Bronchial epithelial cell (primary cell): Measurements from ENCODE around the gene FCF1. TPM values are rescaled to one million over a fixed set of nuclear protein-coding genes. Genes with fewer than 3 reads are reported as not detected.

Experiments used
- DNase-seq: peaks from one replicate; pipeline ENCODE4 v3.0.0-alpha.2; 2010; ENCODE audit warnings: low read depth
- FAIRE-seq: peaks from 2 replicates; lab custom pipeline; 2011; peaks lifted over from hg19 to GRCh38; lab: Jason Lieb, UNC
- H3K27me3 ChIP-seq: 2 replicates; pipeline ENCODE4 v1.5.1; 2011; ENCODE audit warnings: low read length; ENCODE audit not compliant: control insufficient read depth, insufficient read depth
- H3K36me3 ChIP-seq: 2 replicates; pipeline ENCODE4 v1.5.1; 2011; ENCODE audit warnings: low read length; ENCODE audit not compliant: control insufficient read depth, insufficient read depth
- H3K4me3 ChIP-seq: 2 replicates; pipeline ENCODE4 v1.5.1; 2011; ENCODE audit warnings: mild to moderate bottlenecking, low read depth, low read length, control low read depth
- CTCF ChIP-seq: IDR thresholded peaks from 2 replicates; pipeline ENCODE4 v1.5.1; 2011; ENCODE audit warnings: mild to moderate bottlenecking, moderate library complexity, low read length, control low read depth, inconsistent platforms; ENCODE audit not compliant: insufficient read depth, severe bottlenecking
- total RNA-seq: library from RNA; depleted of rRNA; stranded (reverse); fragments of >200 nt; gene quantifications from 2 replicates; pipeline ENCODE4 v1.2.1, GENCODE V29; 2014

FCF1 gene
- total RNA-seq, 1 donor from 2014 or later: 39.0 TPM

DNA sequence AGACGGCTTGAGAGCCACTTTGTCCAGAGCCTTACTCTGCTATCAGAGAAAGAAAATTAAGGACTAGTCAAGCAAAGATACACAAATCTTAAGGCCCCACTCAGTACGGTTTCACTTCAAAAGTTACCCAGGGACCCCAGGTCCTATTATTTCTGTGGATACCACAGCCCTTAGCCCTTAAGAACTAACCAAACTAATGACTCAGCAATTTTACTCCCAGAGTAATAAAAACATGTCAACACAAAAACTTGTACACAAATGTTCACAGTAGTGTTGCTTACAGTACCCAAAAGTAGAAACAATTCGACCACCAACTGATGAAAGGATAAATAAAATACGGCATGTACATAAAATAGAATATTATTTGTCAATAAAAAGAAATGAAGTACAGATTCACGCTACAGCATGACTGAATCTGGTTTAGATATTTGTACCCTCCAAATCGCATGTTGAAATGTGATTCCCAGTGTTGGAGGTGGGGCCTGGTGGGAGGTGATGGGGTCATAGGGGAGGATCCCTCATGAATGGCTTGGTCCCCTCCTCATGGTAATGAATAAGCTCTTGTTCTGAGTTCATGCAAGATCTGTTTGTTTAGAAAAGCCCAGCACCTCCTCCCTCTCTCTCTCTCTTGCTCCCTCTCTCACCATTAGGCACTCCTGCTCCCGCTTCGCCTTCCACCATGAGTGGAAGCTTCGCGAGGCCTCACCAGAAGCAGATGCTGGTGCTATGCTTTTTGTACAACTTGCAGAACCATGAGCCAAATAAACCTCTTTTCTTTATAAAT, 30.6 kb upstream of the FCF1 start:
- FAIRE-seq: no peak
- Histone ChIP-seq H3K4me3 (no peak overlapping the region), H3K36me3 (peaks cover 5% of the 10 kb centered on the region), H3K27me3 (no peaks in the 10 kb centered on the region)
- TF ChIP-seq CTCF: no peak
- DNase-seq: no peak

GRCh38 chr14:74683406-74683805, 29.5 kb upstream of the FCF1 start:
- H3K27me3 ChIP-seq: no peaks in the 10 kb centered on the region
- FAIRE-seq: no peak
- no peak for TF ChIP-seq CTCF
- no peak overlapping the region for H3K4me3 ChIP-seq
- no peak for DNase-seq
- H3K36me3 ChIP-seq: peaks cover 5% of the 10 kb centered on the region

DNA sequence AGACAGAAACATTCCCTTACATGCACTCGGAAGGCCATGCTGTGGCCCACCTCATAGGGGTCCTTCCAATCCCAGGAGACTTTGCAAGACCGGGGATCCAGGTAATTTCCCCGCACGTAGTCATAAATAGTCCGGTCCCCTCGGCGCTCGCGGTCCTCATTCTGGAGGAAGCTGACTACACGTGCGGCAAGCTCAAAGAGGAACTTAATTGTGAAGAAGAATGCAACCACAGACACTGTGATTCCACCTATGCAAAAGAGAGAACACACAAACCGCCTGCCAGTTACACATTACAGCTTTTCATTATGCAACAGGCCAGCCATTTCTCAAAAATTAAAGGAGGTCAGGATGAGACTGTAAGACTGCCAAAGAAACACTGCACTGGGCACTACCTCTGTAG, 28.5 kb upstream of the FCF1 start:
- FAIRE-seq (no peak), DNase-seq (no peak)
- H3K36me3 ChIP-seq: peaks cover 5% of the 10 kb centered on the region
- H3K27me3 ChIP-seq: no peaks in the 10 kb centered on the region
- no peak for TF ChIP-seq CTCF
- H3K4me3 ChIP-seq: no peak overlapping the region

- FAIRE-seq (no peak), DNase-seq (no peak)
- Histone ChIP-seq H3K27me3 (no peaks in the 10 kb centered on the region), H3K36me3 (peaks cover 6% of the 10 kb centered on the region), H3K4me3 (no peak overlapping the region)
- TF ChIP-seq CTCF: no peak
Measured at GRCh38 chr14:74685056-74685455, 27.9 kb upstream of the FCF1 start.

- DNase-seq (peak; percentile 15), FAIRE-seq (no peak)
- TF ChIP-seq CTCF: no peak
- Histone ChIP-seq H3K27me3 (no peaks in the 10 kb centered on the region), H3K4me3 (no peak overlapping the region), H3K36me3 (peaks cover 6% of the 10 kb centered on the region)
Measured at GRCh38 chr14:74685921-74686678, 26.8 kb upstream of the FCF1 start.
